Endothelial cell of umbilical vein (primary cell): Measurements from ENCODE around the gene CNTN6. TPM values are rescaled to one million over a fixed set of nuclear protein-coding genes. Genes with fewer than 3 reads are reported as not detected.

Experiments used
- BruUV-seq: library from RNA; stranded (reverse); fragments of 400-500 nt; replicated peaks from 2 replicates; lab custom pipeline; 2021; lab: Mats Ljungman, UMichigan
- CTCF ChIA-PET: fragments of 300-600, 350-600 bp; sonication (Branson Sonifier 250); formaldehyde crosslinking; loops from one replicate; lab custom pipeline; 2021; ENCODE audit warnings: antibody characterized with exemption, inconsistent platforms; lab: Charles Lee
- POLR2A ChIA-PET: fragments of 300-600, 350-600 bp; sonication (Branson Sonifier 250); formaldehyde crosslinking; loops from one replicate; lab custom pipeline; 2021; ENCODE audit warnings: antibody characterized with exemption, inconsistent platforms; lab: Charles Lee
- DNase-seq: peaks from one replicate; pipeline ENCODE4 v3.0.0-alpha.2; 2011; ENCODE audit warnings: low read depth, low spot score
- FAIRE-seq: peaks from 2 replicates; lab custom pipeline; 2011; peaks lifted over from hg19 to GRCh38; lab: Jason Lieb, UNC
- H2AFZ ChIP-seq: 2 replicates; pipeline ENCODE4 v1.6.0; 2012; ENCODE audit warnings: low read depth, low read length, control low read depth, inconsistent platforms
- H3K27ac ChIP-seq: 2 replicates; pipeline ENCODE4 v1.5.1; 2011; ENCODE audit warnings: low read depth, mild to moderate bottlenecking, control low read depth, low read length, moderate library complexity; ENCODE audit not compliant: insufficient read depth
- H3K27me3 ChIP-seq, 2 experiments: 2 replicates each; pipeline versions ENCODE4 v1.6.0 to v1.6.1; 2011; ENCODE audit warnings: low read length in 2 of 2, mixed read lengths in 1 of 2; ENCODE audit not compliant: control insufficient read depth in 2 of 2, insufficient read depth in 2 of 2
- H3K36me3 ChIP-seq, 2 experiments: 2 replicates in 1 of 2; 3 replicates in 1 of 2; pipeline ENCODE4 v1.5.1; 2011; ENCODE audit warnings: low read length in 2 of 2, mild to moderate bottlenecking in 1 of 2, moderate library complexity in 1 of 2; ENCODE audit not compliant: control insufficient read depth in 2 of 2, insufficient read depth in 2 of 2; ENCODE audit errors: extremely low read depth in 1 of 2
- H3K4me1 ChIP-seq: 3 replicates; pipeline ENCODE4 v1.5.1; 2011; ENCODE audit warnings: mild to moderate bottlenecking, low read length; ENCODE audit not compliant: control insufficient read depth, insufficient read depth; ENCODE audit errors: extremely low read depth
- H3K4me2 ChIP-seq: 2 replicates; pipeline ENCODE4 v1.6.1; 2011; ENCODE audit warnings: low read length, control low read depth, mixed read lengths; ENCODE audit not compliant: insufficient read depth
- H3K4me3 ChIP-seq, 3 experiments: fragments of 200-600 bp in 1 of 3; sonication (generic), shearing (Covaris generic) in 1 of 3; replicated peaks in 1 of 3; 2 replicates each; pipeline ENCODE4 v1.5.1; 2011 to 2016; ENCODE audit warnings: control low read depth in 3 of 3, low read length in 3 of 3, mild to moderate bottlenecking in 2 of 3, inconsistent platforms in 1 of 3, low read depth in 1 of 3, moderate library complexity in 1 of 3; ENCODE audit not compliant: insufficient read depth in 1 of 3
- H3K79me2 ChIP-seq: 2 replicates; pipeline ENCODE4 v1.6.0; 2012; ENCODE audit warnings: low read length, inconsistent platforms; ENCODE audit not compliant: control insufficient read depth, insufficient read depth
- H3K9ac ChIP-seq: replicated peaks from 2 replicates; pipeline ENCODE3; 2011; ENCODE audit warnings: low read length, control low read depth; ENCODE audit not compliant: insufficient read depth; ENCODE audit errors: extremely low read depth
- H3K9me1 ChIP-seq: replicated peaks from 3 replicates; pipeline ENCODE4 v1.6.0; 2011; ENCODE audit warnings: mild to moderate bottlenecking, low read length; ENCODE audit not compliant: control insufficient read depth, insufficient read depth; ENCODE audit errors: extremely low read depth
- H3K9me3 ChIP-seq: replicated peaks from 2 replicates; pipeline ENCODE4 v1.5.1; 2012; ENCODE audit warnings: low read length, inconsistent platforms; ENCODE audit not compliant: control insufficient read depth, insufficient read depth
- H4K20me1 ChIP-seq: replicated peaks from 2 replicates; pipeline ENCODE3; 2011; ENCODE audit warnings: mild to moderate bottlenecking, low read length; ENCODE audit not compliant: control insufficient read depth, insufficient read depth; ENCODE audit errors: extremely low read depth
- CTCF ChIP-seq, 2 donors: IDR thresholded peaks; 1 replicate in 1 of 2; 2 replicates in 1 of 2; pipeline ENCODE4 v1.5.1; 2011; ENCODE audit warnings: low read length in 2 of 2, mild to moderate bottlenecking in 2 of 2, moderate library complexity in 2 of 2, control low read depth in 1 of 2, inconsistent platforms in 1 of 2, low read depth in 1 of 2; ENCODE audit not compliant: insufficient read depth in 1 of 2; ENCODE audit errors: extremely low read depth in 1 of 2
- EZH2 ChIP-seq: IDR thresholded peaks from 2 replicates; pipeline ENCODE4 v1.6.1; 2012; ENCODE audit warnings: borderline replicate concordance, low read depth, mild to moderate bottlenecking, moderate library complexity, low read length, inconsistent platforms; ENCODE audit not compliant: severe bottlenecking
- FOS ChIP-seq: IDR thresholded peaks from 2 replicates; pipeline ENCODE4 v1.6.1; 2011; ENCODE audit warnings: mild to moderate bottlenecking, low read length, moderate library complexity, borderline replicate concordance; ENCODE audit not compliant: insufficient read depth
- GATA2 ChIP-seq: IDR thresholded peaks from 2 replicates; pipeline ENCODE4 v1.7.0; 2011; ENCODE audit warnings: low read depth, mild to moderate bottlenecking, moderate library complexity, mixed read lengths, low read length; ENCODE audit not compliant: insufficient read length, insufficient read depth
- JUN ChIP-seq: IDR thresholded peaks from 2 replicates; pipeline ENCODE4 v1.6.1; 2011; ENCODE audit warnings: borderline replicate concordance, low read depth; ENCODE audit not compliant: insufficient read length, insufficient read depth
- MAX ChIP-seq: IDR thresholded peaks from 2 replicates; pipeline ENCODE4 v1.6.1; 2011; ENCODE audit not compliant: insufficient read depth, insufficient read length
- MYC ChIP-seq: IDR thresholded peaks from one replicate; pipeline ENCODE4 v1.6.1; 2011; ENCODE audit warnings: mild to moderate bottlenecking, low read depth, low read length
- POLR2A ChIP-seq: IDR thresholded peaks from 2 replicates; pipeline ENCODE4 v1.6.1; 2012; ENCODE audit warnings: low read depth, mild to moderate bottlenecking, control low read depth, low read length
- POLR2AphosphoS5 ChIP-seq: IDR thresholded peaks from 2 replicates; pipeline ENCODE4 v1.6.1; 2012; ENCODE audit warnings: low read depth, mild to moderate bottlenecking, control low read depth, low read length, moderate library complexity; ENCODE audit not compliant: insufficient read depth
- dilution Hi-C: fragments of 300-500 bp; cut with MboI; formaldehyde crosslinking; loops from one replicate; pipeline ENCODE4 v1.15.0; 2019; ENCODE audit warnings: low sequenced_read_pairs; ENCODE audit not compliant: extremely low pct_ligation_motif_present
- intact Hi-C: fragments of 100-400 bp; cut with micrococcal nuclease; formaldehyde crosslinking; loops from one replicate; pipeline ENCODE4 v1.10.0; 2022
- polyA plus RNA-seq, 4 experiments: library from polyadenylated mRNA; depleted of rRNA in 3 of 4; stranded (reverse) in 3 of 4; unstranded in 1 of 4; fragments of >200 nt; gene quantifications; 2 replicates each; pipeline versions ENCODE4 v1.2.1 to v1.2.3, GENCODE V29; 2011 to 2012; ENCODE audit warnings: missing spikeins in 1 of 4
- total RNA-seq: library from RNA; stranded (reverse); gene quantifications from 2 replicates; pipeline ENCODE4 v1.2.3, GENCODE V29; 2021

The CNTN6 gene
- total and polyA plus RNA-seq, 2 donors (not counting 3 experiments of a cell fraction or from before 2014, with no cell fraction given) = not detected

GRCh38 chr3:1117843-1118473 lies 25.1 kb downstream of the CNTN6 start:
- CTCF ChIA-PET = no interaction called here
- Histone ChIP-seq H2AFZ (no peak overlapping the region), H3K9me1 (no peaks in the 10 kb centered on the region), H3K9ac (no peak overlapping the region), H3K36me3 (no peaks in the 10 kb centered on the region), H3K27ac (no peak overlapping the region), H4K20me1 (no peaks in the 10 kb centered on the region), H3K79me2 (no peaks in the 10 kb centered on the region), H3K4me2 (no peak overlapping the region), H3K4me3 (no peak overlapping the region), H3K4me1 (no peaks in the 10 kb centered on the region), H3K27me3 (no peaks in the 10 kb centered on the region), H3K9me3 (peaks cover 3% of the 10 kb centered on the region)
- POLR2A ChIA-PET = no interaction called here
- dilution Hi-C loops (no loop called here), intact Hi-C loops (no loop called here)
- no TSS peak for BruUV-seq
- no peak for FAIRE-seq
- DNase-seq = no peak
- TF ChIP-seq JUN (no peak), POLR2A (no peak), FOS (no peak), POLR2AphosphoS5 (no peak), MYC (no peak), GATA2 (no peak), MAX (no peak), CTCF (IDR thresholded peaks at IDR 0.05; ENCODE audit: extremely low read depth in 1 of 2, insufficient read depth in 1 of 2, low read depth in 1 of 2, low read length in 2 of 2) (no peak), EZH2 (no peak)
